GM19328 (cell line): Measurements from ENCODE around the gene SMTNL2.
"Not testable (repeated sequence)": the region's sequence is repeated elsewhere in the genome, so short reads cannot be mapped to it uniquely, and the experiment has no call there.

Source experiments
- ATAC-seq: cut with Tn5 transposase; IDR thresholded peaks from one replicate; pipeline ENCODE4 v1.9.1; 2021; ENCODE audit warnings: mild to moderate bottlenecking, moderate library complexity; ENCODE audit not compliant: unreplicated experiment

SMTNL2 gene

GRCh38 chr17:4584917-4585637, 748 bp downstream of the SMTNL2 start:
- no peak for ATAC-seq

- no peak for ATAC-seq
These were observed 1.3 kb downstream of the SMTNL2 start for GRCh38 chr17:4585638-4585994.

- no peak for ATAC-seq
These were observed 1.7 kb downstream of the SMTNL2 start for GRCh38 chr17:4586043-4586442.

GRCh38 chr17:4587195-4587594, 2.9 kb downstream of the SMTNL2 start:
- ATAC-seq = no peak

GRCh38 chr17:4587803-4588202, 3.5 kb downstream of the SMTNL2 start:
- ATAC-seq = no peak

- ATAC-seq = no peak
These were observed 4.1 kb downstream of the SMTNL2 start for GRCh38 chr17:4588391-4588790.

GRCh38 chr17:4588898-4589625, 4.7 kb downstream of the SMTNL2 start:
- ATAC-seq = no peak

GRCh38 chr17:4590042-4590441, 5.7 kb downstream of the SMTNL2 start:
- ATAC-seq = not testable (repeated sequence)

GRCh38 chr17:4590981-4591453, 6.7 kb downstream of the SMTNL2 start:
- ATAC-seq = no peak

GRCh38 chr17:4591529-4591928, 7.2 kb downstream of the SMTNL2 start:
- ATAC-seq = no peak

- no peak for ATAC-seq
These were observed 8.1 kb downstream of the SMTNL2 start for GRCh38 chr17:4592240-4593005.

GRCh38 chr17:4593021-4593421, 8.7 kb downstream of the SMTNL2 start:
- no peak for ATAC-seq

GRCh38 chr17:4594406-4594805, 10.1 kb downstream of the SMTNL2 start:
- no peak for ATAC-seq

- no peak for ATAC-seq
These were observed 10.8 kb downstream of the SMTNL2 start for GRCh38 chr17:4594931-4595684.

GRCh38 chr17:4595685-4596342, 11.5 kb downstream of the SMTNL2 start:
- not testable (repeated sequence) for ATAC-seq

- ATAC-seq = no peak
These were observed 12.5 kb downstream of the SMTNL2 start for GRCh38 chr17:4596636-4597380.

- ATAC-seq = no peak
These were observed 13.6 kb downstream of the SMTNL2 start for GRCh38 chr17:4597975-4598374.

- ATAC-seq = no peak
These were observed 14.6 kb downstream of the SMTNL2 start for GRCh38 chr17:4598776-4599504.
